ENCODE data around the gene WNT9B. TPM values are rescaled to one million over a fixed set of nuclear protein-coding genes. Genes with fewer than 3 reads are reported as not detected.

The WNT9B gene, protein sequence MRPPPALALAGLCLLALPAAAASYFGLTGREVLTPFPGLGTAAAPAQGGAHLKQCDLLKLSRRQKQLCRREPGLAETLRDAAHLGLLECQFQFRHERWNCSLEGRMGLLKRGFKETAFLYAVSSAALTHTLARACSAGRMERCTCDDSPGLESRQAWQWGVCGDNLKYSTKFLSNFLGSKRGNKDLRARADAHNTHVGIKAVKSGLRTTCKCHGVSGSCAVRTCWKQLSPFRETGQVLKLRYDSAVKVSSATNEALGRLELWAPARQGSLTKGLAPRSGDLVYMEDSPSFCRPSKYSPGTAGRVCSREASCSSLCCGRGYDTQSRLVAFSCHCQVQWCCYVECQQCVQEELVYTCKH
- polyA plus RNA-seq (2012; ENCODE audit: low read depth, missing spikeins): not detected

DNA sequence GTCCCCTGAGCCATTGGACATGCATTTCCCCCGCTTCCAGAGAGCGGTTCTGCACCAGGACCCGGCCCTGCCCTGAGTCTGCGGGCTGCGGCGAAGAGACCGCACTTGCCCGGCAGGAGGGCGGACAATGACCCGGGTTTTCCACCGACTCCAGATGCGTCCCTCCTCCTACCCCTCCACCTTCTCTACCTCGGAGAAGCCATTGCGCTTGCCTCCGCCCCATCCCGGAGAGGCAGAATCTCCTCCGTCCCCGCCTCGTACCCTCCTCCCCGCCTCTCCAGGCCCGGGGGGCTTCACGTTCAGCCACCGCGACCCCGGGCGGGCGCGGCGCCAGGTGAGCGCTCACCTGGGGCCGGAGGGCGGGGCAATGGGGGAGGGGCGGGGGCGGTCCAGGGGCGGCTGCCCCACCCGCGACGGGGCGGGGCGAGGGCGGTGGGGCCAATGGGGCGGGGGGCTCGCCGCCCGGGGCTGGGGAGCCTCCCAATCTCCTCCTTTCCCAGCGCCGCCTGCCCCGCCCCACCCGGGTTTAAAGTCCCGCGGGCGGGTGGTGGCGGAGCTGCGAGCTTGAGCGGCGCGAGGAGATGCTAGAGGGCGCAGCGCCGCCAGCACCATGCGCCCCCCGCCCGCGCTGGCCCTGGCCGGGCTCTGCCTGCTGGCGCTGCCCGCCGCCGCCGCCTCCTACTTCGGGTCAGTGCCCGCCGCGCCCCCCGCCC is at the start of gene WNT9B:
WNT9B (plus strand) TSS at position 555 of the 713 bp plus-strand sequence; CDS start at position 611, 56 bp downstream.
- FAIRE-seq (no peak), DNase-seq (ENCODE audit: insufficient read length, low spot score) (no peak)
- TF ChIP-seq POLR2AphosphoS5 (IDR thresholded peaks at IDR 0.05; ENCODE audit: low read depth, low read length): no peak
- TF ChIP-seq POLR2A (IDR thresholded peaks at IDR 0.05; ENCODE audit: low read depth, low read length): no peak
- TF ChIP-seq POU2F2 (IDR thresholded peaks at IDR 0.05; ENCODE audit: low read depth, low read length): no peak
- no peak for TF ChIP-seq TAF1 (IDR thresholded peaks at IDR 0.05; ENCODE audit: low read depth, low read length)
- no peak for TF ChIP-seq SPI1 (IDR thresholded peaks at IDR 0.05; ENCODE audit: low read depth, low read length)
- TF ChIP-seq PAX5 (IDR thresholded peaks at IDR 0.05; ENCODE audit: insufficient read depth, low read length, severe bottlenecking): no peak

DNA sequence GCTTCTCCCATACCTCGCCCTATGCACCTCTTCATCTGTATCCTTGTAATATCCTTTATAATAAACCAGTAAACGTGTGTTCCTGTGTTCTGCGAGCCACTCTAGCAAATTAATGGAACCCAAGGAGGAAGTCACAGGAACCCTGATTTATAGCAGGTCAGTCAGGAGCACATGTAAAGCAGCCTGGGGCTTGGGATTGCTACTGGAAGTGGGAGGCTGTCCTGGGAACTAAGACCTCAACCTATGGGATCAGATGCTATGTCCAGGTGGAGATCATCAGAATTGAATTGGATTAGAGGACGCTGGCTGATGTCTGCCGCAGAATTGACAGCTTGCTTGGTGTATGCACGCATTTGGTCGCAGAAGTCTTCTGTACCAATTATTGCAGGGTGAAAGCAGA is 48.6 kb upstream of the WNT9B start:
- FAIRE-seq (no peak), DNase-seq (ENCODE audit: insufficient read length, low spot score) (no peak)
- no peak for TF ChIP-seq POLR2A (IDR thresholded peaks at IDR 0.05; ENCODE audit: low read depth, low read length)
- TF ChIP-seq TAF1 (IDR thresholded peaks at IDR 0.05; ENCODE audit: low read depth, low read length): no peak
- no peak for TF ChIP-seq SPI1 (IDR thresholded peaks at IDR 0.05; ENCODE audit: low read depth, low read length)

DNA sequence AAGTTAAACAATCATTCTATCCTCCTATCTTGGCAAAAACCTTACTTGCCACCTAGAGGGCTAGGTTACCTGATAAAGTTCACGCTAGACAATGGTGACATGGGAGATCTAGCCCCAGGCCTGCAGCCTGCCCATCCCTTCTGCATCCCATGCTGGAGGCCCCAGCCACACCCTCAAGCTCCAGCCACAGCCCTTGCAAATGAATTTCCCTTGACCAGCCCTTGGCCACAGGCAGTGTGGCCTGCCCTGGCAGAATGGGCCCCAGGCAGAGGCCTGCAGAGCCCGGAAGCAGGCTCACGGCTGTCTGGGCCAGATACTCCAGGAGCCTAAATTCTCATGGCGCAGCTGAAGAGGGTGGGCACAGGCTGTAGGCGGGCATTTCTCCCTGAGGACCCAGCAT is 47.8 kb upstream of the WNT9B start:
- FAIRE-seq (no peak), DNase-seq (ENCODE audit: insufficient read length, low spot score) (no peak)
- TF ChIP-seq POU2F2 (IDR thresholded peaks at IDR 0.05; ENCODE audit: low read depth, low read length): no peak
- no peak for TF ChIP-seq POLR2A (IDR thresholded peaks at IDR 0.05; ENCODE audit: low read depth, low read length)
- no peak for TF ChIP-seq SPI1 (IDR thresholded peaks at IDR 0.05; ENCODE audit: low read depth, low read length)
- no peak for TF ChIP-seq PAX5 (IDR thresholded peaks at IDR 0.05; ENCODE audit: insufficient read depth, low read length, severe bottlenecking)

DNA sequence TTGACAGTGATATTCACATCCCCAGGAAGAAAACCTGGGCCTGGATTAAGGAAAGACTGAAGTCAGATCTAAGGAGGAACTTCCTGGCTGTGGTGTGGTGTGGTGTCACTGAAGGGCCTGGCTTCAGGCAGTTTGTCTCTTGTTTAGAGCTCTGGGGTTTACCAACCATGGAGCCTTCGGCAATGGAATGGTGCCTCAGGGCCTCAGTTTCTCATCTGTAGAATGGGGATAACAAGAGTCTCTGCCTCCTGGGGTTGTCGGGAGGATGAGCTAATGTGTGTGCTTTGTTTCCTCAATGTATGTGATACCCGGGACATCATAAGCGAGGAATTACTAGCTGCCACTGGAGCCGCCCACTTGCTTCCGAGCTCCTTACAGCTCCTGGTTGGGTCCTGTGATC is 45.6 kb upstream of the WNT9B start:
- DNase-seq (ENCODE audit: insufficient read length, low spot score) (no peak), FAIRE-seq (no peak)
- TF ChIP-seq SPI1 (IDR thresholded peaks at IDR 0.05; ENCODE audit: low read depth, low read length) (no peak), POLR2AphosphoS5 (IDR thresholded peaks at IDR 0.05; ENCODE audit: low read depth, low read length) (no peak)

DNA sequence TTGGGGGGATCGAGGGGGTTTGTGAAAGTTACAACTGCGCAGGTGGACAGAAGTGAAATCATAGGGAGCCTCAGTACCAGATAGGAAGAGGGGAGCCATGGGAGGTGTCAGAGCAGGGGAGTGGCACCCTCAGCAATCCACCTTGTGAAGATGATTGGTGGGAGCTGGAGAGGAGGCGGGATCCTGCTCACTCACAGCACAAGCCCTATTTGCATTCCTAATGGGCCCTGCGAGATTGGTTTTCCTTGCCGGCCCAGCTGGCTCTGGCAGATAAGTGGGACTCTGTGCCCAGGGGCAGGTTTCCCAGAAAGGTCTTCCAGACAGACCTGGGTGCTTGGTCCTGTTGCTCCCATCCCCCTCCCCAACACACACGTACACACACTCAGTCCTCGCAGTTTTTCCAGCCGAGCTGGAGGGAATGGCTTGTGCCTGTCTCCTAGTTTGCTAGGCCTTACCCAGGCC is 42.2 kb upstream of the WNT9B start:
- TF ChIP-seq POU2F2 (IDR thresholded peaks at IDR 0.05; ENCODE audit: low read depth, low read length) (no peak), TAF1 (IDR thresholded peaks at IDR 0.05; ENCODE audit: low read depth, low read length) (no peak), POLR2A (IDR thresholded peaks at IDR 0.05; ENCODE audit: low read depth, low read length) (no peak), POLR2AphosphoS5 (IDR thresholded peaks at IDR 0.05; ENCODE audit: low read depth, low read length) (no peak)
- FAIRE-seq (no peak), DNase-seq (ENCODE audit: insufficient read length, low spot score) (no peak)

DNA sequence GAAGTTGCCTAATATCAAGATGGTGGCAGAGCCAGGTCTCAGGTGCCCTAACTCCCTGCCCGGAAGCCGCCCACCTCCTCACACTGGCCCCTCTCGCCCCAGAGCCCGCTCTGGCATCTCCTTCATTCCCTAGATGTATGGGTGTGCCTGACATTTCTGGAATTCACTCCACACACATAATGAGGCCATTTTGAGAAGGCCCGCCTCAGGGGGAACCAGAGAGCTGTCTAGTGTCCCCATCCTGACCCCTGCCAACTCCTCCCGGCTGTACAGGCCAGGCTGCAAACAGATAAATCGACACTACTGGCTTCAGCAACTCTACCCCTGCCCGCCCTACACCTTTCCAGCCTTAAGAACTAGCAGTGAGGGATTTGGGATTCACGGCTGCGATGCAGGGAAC is 40.5 kb upstream of the WNT9B start:
- DNase-seq (ENCODE audit: insufficient read length, low spot score) (no peak), FAIRE-seq (no peak)
- TF ChIP-seq POU2F2 (IDR thresholded peaks at IDR 0.05; ENCODE audit: low read depth, low read length) (no peak), POLR2AphosphoS5 (IDR thresholded peaks at IDR 0.05; ENCODE audit: low read depth, low read length) (no peak), SPI1 (IDR thresholded peaks at IDR 0.05; ENCODE audit: low read depth, low read length) (no peak), PAX5 (IDR thresholded peaks at IDR 0.05; ENCODE audit: insufficient read depth, low read length, severe bottlenecking) (no peak), TAF1 (IDR thresholded peaks at IDR 0.05; ENCODE audit: low read depth, low read length) (no peak), POLR2A (IDR thresholded peaks at IDR 0.05; ENCODE audit: low read depth, low read length) (no peak)

DNA sequence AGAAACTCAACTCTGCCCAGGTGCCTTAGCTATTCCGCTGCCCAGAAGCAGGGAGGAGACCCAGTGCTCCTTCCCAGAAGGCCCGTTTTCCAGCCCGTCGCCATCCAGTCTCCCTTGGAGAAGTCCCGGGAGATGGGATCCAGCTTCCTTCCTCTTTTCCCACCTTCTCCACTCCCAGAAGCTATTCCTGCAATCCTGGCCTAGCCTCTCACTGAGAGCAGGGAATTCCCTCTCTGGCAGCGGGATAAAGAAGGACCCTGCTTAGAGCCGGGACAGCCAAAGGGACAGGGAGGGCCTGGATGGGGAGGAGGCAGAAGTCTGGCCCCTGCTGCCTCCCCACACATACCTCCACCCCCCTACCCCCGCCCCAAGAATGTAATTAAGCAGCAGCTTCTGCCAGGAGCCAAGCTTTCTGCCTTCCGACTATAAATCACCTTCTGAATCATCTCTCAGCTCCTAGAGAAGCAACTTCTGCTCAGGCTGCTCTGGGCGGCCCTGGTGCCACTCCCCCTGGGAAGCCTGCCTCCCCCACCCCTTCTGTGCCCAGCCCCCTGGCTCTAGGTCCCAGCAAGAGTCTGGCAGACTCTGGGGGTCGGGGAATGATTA is 39.3 kb upstream of the WNT9B start:
- no peak for TF ChIP-seq TAF1 (IDR thresholded peaks at IDR 0.05; ENCODE audit: low read depth, low read length)
- TF ChIP-seq POU2F2 (IDR thresholded peaks at IDR 0.05; ENCODE audit: low read depth, low read length): no peak
- no peak for TF ChIP-seq POLR2A (IDR thresholded peaks at IDR 0.05; ENCODE audit: low read depth, low read length)
- TF ChIP-seq POLR2AphosphoS5 (IDR thresholded peaks at IDR 0.05; ENCODE audit: low read depth, low read length): no peak
- TF ChIP-seq PAX5 (IDR thresholded peaks at IDR 0.05; ENCODE audit: insufficient read depth, low read length, severe bottlenecking): no peak
- TF ChIP-seq SPI1 (IDR thresholded peaks at IDR 0.05; ENCODE audit: low read depth, low read length): no peak
- no peak for FAIRE-seq
- no peak for DNase-seq (ENCODE audit: insufficient read length, low spot score)

DNA sequence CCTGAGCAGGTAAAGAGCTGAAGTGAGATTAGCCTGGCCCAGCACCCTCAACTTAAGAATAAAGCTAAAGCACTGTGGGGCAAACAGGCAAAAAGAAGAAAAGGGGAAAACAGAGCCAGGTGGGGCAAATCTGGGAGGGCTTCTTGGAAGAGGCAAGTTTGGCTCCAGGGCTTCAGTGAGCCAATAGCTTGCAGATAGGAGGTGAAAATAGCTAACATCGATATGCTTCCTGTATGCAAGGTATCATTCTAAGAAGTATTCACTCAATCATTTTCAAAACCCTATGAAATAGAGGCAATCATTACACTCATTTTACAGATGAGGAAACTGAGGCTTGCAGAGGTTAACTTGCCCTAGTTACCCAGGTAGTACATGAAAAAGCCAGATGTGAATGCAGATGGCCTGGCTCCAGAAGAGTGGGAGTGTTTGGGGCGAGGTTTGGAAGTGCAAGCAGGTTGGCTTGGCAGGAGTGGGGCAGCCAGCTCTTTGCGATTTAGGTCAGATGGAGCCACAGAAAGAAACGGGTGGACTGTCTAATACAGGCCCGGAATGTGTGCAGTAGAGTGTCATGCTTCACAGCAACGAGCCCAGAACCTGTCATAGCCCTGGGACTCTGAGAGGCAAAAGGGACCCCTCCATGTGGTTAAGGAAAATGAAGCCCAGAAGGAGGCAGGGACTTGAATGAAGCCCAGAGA is 38.6 kb upstream of the WNT9B start:
- no peak for TF ChIP-seq POLR2AphosphoS5 (IDR thresholded peaks at IDR 0.05; ENCODE audit: low read depth, low read length)
- no peak for FAIRE-seq

DNA sequence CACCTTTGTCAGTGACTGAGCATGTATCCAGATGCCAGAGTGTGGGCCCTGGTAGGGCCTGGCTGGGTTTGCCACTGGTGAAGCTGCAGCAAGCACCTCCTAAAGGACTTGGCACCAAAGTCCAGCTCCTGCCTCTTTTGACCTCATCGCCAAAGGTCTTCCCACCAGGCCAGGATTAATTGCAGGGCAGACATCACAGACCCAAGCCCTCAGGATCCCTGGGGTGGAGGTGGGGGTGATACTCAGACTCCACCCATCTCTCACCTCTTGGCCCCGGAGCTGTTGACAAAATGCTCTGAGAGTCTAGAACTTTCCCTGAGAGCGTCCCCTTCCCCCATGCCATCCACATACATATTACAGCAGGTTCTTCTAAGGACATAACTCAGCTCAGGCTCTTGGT is 37.5 kb upstream of the WNT9B start:
- no peak for TF ChIP-seq POLR2A (IDR thresholded peaks at IDR 0.05; ENCODE audit: low read depth, low read length)
- no peak for TF ChIP-seq SPI1 (IDR thresholded peaks at IDR 0.05; ENCODE audit: low read depth, low read length)
- no peak for TF ChIP-seq TAF1 (IDR thresholded peaks at IDR 0.05; ENCODE audit: low read depth, low read length)
- FAIRE-seq (no peak), DNase-seq (ENCODE audit: insufficient read length, low spot score) (no peak)

More for the DNA sequence above, 38.6 kb upstream of the WNT9B start:
- DNase-seq (ENCODE audit: insufficient read length, low spot score): no peak

DNA sequence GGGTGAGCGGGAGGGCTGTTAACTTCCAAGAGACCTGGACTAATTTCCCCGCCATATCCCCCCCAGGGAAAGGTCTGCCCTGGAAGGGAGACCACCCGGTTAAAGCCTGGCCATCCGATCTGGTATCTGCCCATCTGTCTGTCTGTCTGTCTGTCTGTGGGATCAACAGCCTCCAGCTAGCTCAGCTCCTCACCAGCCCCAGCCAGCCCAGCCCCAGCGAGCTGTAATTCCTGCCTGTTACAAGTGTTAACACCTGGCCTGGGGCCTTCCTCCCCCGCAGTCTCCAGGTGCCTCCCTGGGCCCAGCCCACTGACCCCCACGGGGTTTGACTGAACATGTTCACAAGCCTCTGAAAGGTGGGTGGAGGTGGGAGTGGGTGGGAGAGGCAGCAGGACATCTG is 36.9 kb upstream of the WNT9B start:
- no peak for DNase-seq (ENCODE audit: insufficient read length, low spot score)
- FAIRE-seq: no peak
- TF ChIP-seq POLR2AphosphoS5 (IDR thresholded peaks at IDR 0.05; ENCODE audit: low read depth, low read length) (no peak), POLR2A (IDR thresholded peaks at IDR 0.05; ENCODE audit: low read depth, low read length) (no peak), SPI1 (IDR thresholded peaks at IDR 0.05; ENCODE audit: low read depth, low read length) (no peak), TAF1 (IDR thresholded peaks at IDR 0.05; ENCODE audit: low read depth, low read length) (no peak), PAX5 (IDR thresholded peaks at IDR 0.05; ENCODE audit: insufficient read depth, low read length, severe bottlenecking) (no peak), POU2F2 (IDR thresholded peaks at IDR 0.05; ENCODE audit: low read depth, low read length) (no peak)

All from GM12891 (cell line).